HL-60 (cell line): ENCODE data around the gene RBM15B.

Experiments
- DNase-seq, 2 experiments: peaks; one replicate each; pipeline ENCODE4 v3.0.0-alpha.2; 2010 to 2020; ENCODE audit warnings: low read depth in 1 of 2, low spot score in 1 of 2
- H3K27ac ChIP-seq: fragments of 250-450 bp; sonication (Bioruptor Pico); replicated peaks from 2 replicates; pipeline ENCODE4 v1.5.1; 2020; ENCODE audit warnings: mild to moderate bottlenecking, moderate library complexity
- H3K27me3 ChIP-seq: fragments of 250-450 bp; sonication (Bioruptor Pico); 2 replicates; pipeline ENCODE4 v1.5.1; 2021; ENCODE audit warnings: mild to moderate bottlenecking, moderate library complexity; ENCODE audit not compliant: insufficient read depth, poor library complexity, severe bottlenecking
- H3K4me3 ChIP-seq: replicated peaks from 2 replicates; pipeline ENCODE4 v1.5.1; 2011; ENCODE audit warnings: mild to moderate bottlenecking, control low read depth, low read length; ENCODE audit not compliant: insufficient read depth
- GABPA ChIP-seq: IDR thresholded peaks from 2 replicates; pipeline ENCODE4 v1.6.1; 2012; ENCODE audit warnings: low read depth
- POLR2AphosphoS5 ChIP-seq: IDR thresholded peaks from 2 replicates; pipeline ENCODE4 v1.6.1; 2012; ENCODE audit warnings: low read depth
- SPI1 ChIP-seq: IDR thresholded peaks from 2 replicates; pipeline ENCODE4 v1.6.1; 2012; ENCODE audit warnings: low read depth, mild to moderate bottlenecking, borderline replicate concordance
- TF ChIP-seq, protein P1 (sequence below): IDR thresholded peaks from one replicate; pipeline ENCODE4 v1.5.1; 2011; ENCODE audit warnings: low read length, control low read depth, inconsistent platforms; ENCODE audit not compliant: insufficient read depth
- TF ChIP-seq, protein P2 (sequence below): IDR thresholded peaks from 2 replicates; pipeline ENCODE4 v1.6.1; 2012; ENCODE audit warnings: low read depth; ENCODE audit not compliant: insufficient replicate concordance

Gene RBM15B

DNA sequence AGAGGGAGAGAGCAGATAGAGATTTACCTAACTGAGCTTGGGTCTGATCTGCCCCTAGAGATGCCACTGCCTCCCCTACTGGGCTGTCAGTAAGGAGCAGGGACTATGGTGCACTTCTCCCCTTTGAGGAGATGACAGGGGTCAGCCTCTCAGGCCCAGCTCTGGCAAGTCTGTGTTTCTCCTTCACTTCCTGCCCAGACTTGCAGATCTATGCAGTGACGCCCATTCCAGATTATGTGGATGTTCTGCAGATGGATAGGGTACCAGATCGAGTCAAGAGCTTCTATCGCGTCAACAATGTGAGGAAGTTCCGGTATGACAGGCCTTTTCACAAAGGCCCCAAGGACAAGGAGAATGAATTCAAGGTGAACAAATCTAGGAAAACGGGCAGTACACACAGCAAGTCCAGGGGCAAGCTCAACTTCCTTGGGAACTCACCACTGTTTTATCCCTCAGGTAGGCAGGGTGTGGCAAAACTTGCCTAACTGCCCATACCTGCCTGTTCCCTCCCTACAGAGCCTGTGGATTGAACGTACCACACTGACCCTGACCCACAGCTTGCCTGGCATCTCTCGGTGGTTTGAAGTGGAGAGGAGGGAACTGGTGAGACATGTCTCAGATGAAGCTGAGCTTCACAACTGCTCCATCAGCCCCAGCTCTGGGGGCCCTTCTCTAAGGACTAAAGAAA is 35.0 kb upstream of the RBM15B start:
- Histone ChIP-seq H3K4me3 (no peak overlapping the region), H3K27ac (no peak overlapping the region), H3K27me3 (no peaks in the 10 kb centered on the region)
- no peak for DNase-seq
- TF ChIP-seq SPI1 (no peak), GABPA (no peak), POLR2AphosphoS5 (no peak)
- TF ChIP-seq, protein P1, sequence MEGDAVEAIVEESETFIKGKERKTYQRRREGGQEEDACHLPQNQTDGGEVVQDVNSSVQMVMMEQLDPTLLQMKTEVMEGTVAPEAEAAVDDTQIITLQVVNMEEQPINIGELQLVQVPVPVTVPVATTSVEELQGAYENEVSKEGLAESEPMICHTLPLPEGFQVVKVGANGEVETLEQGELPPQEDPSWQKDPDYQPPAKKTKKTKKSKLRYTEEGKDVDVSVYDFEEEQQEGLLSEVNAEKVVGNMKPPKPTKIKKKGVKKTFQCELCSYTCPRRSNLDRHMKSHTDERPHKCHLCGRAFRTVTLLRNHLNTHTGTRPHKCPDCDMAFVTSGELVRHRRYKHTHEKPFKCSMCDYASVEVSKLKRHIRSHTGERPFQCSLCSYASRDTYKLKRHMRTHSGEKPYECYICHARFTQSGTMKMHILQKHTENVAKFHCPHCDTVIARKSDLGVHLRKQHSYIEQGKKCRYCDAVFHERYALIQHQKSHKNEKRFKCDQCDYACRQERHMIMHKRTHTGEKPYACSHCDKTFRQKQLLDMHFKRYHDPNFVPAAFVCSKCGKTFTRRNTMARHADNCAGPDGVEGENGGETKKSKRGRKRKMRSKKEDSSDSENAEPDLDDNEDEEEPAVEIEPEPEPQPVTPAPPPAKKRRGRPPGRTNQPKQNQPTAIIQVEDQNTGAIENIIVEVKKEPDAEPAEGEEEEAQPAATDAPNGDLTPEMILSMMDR, result no peak
- TF ChIP-seq, protein P2, sequence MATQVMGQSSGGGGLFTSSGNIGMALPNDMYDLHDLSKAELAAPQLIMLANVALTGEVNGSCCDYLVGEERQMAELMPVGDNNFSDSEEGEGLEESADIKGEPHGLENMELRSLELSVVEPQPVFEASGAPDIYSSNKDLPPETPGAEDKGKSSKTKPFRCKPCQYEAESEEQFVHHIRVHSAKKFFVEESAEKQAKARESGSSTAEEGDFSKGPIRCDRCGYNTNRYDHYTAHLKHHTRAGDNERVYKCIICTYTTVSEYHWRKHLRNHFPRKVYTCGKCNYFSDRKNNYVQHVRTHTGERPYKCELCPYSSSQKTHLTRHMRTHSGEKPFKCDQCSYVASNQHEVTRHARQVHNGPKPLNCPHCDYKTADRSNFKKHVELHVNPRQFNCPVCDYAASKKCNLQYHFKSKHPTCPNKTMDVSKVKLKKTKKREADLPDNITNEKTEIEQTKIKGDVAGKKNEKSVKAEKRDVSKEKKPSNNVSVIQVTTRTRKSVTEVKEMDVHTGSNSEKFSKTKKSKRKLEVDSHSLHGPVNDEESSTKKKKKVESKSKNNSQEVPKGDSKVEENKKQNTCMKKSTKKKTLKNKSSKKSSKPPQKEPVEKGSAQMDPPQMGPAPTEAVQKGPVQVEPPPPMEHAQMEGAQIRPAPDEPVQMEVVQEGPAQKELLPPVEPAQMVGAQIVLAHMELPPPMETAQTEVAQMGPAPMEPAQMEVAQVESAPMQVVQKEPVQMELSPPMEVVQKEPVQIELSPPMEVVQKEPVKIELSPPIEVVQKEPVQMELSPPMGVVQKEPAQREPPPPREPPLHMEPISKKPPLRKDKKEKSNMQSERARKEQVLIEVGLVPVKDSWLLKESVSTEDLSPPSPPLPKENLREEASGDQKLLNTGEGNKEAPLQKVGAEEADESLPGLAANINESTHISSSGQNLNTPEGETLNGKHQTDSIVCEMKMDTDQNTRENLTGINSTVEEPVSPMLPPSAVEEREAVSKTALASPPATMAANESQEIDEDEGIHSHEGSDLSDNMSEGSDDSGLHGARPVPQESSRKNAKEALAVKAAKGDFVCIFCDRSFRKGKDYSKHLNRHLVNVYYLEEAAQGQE, result no peak

DNA sequence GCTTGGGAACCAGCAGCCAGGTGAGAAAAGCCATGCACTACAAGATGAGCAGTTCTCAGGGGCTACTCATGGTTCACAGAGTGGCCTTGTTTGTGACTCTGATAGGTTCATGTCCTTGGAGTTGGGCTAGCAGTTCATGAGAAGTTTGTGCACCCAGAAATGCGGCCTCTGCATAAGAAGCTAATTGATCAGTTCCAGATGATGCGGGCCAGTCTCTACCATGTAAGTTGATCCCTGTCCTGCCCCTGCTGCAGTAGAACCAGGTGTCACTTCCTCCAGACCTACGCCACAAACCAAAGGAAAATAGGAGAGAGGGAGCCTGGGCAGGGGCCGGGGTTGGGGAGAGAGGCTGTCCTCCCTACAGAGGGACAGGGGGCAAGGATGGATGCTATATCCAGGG is 33.2 kb upstream of the RBM15B start:
- no peak for TF ChIP-seq POLR2AphosphoS5
- TF ChIP-seq, protein P2, result no peak
- no peak for TF ChIP-seq GABPA
- TF ChIP-seq, protein P1, result no peak
- no peak for TF ChIP-seq SPI1
- DNase-seq, result no peak
- Histone ChIP-seq H3K27me3 (peaks cover under 1% of the 10 kb centered on the region), H3K4me3 (no peak overlapping the region), H3K27ac (no peak overlapping the region)

DNA sequence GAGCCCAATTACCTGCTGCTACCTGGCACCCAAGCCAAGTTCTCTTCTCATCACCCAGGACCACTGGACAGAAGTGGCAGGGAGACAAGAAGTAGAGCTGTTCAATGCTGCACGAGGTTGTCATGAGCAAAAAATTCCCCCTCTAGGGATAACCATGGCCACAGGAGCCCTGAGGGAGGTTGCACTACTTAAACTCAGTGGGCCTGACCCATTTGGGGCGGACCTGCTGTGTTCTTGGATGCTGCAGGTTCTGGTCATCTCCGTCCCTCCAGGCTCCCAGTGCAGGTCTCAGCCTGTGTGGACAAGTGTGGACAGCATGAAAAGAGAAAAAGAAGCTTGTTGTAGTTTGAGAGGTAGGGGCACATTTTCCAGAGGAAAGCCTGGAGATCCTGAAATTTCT is 32.1 kb upstream of the RBM15B start:
- Histone ChIP-seq H3K4me3 (no peak overlapping the region), H3K27me3 (peaks cover 3% of the 10 kb centered on the region), H3K27ac (no peak overlapping the region)
- DNase-seq, result no peak
- TF ChIP-seq SPI1, result no peak
- TF ChIP-seq, protein P1, result no peak
- no peak for TF ChIP-seq POLR2AphosphoS5
- no peak for TF ChIP-seq GABPA
- TF ChIP-seq, protein P2, result no peak
